ENCODE measurements around the gene IFNGR2.
"Not testable (repeated sequence)": the region's sequence is repeated elsewhere in the genome, so short reads cannot be mapped to it uniquely, and the experiment has no call there.

The IFNGR2 gene

GRCh38 chr21:33360281-33360680, 42.9 kb upstream of the IFNGR2 start:
- H3K27ac Mint-ChIP-seq: no peak overlapping the region
- peaks cover 28% of the 10 kb centered on the region for H3K4me1 Mint-ChIP-seq
- H3K9me3 Mint-ChIP-seq: no peaks in the 10 kb centered on the region
- peaks cover 4% of the 10 kb centered on the region for H3K27me3 Mint-ChIP-seq (ENCODE audit: low read depth)
- TF ChIP-seq CTCF (IDR thresholded peaks at IDR 0.05; ENCODE audit: unreplicated experiment in 3 of 3): no peak
- peaks cover 21% of the 10 kb centered on the region for H3K36me3 Mint-ChIP-seq (ENCODE audit: low read depth)
- no peak overlapping the region for H3K4me3 Mint-ChIP-seq

- Mint-ChIP-seq H3K27me3 (ENCODE audit: low read depth) (peaks cover 5% of the 10 kb centered on the region), H3K9me3 (no peaks in the 10 kb centered on the region), H3K4me1 (peaks cover 25% of the 10 kb centered on the region), H3K4me3 (peak overlapping the region; percentile 69 to 76 (median 72)), H3K36me3 (ENCODE audit: low read depth) (peaks cover 15% of the 10 kb centered on the region), H3K27ac (peak overlapping the region in 1 of 3 experiments; percentile 29)
- TF ChIP-seq CTCF (IDR thresholded peaks at IDR 0.05; ENCODE audit: unreplicated experiment in 3 of 3): peak; percentile 73 to 89 (median 78)
Observed at GRCh38 chr21:33360881-33361602, 42.2 kb upstream of the IFNGR2 start.

- peaks cover 4% of the 10 kb centered on the region for H3K36me3 Mint-ChIP-seq (ENCODE audit: low read depth)
- H3K4me3 Mint-ChIP-seq: peak overlapping the region; percentile 58 to 72 (median 59)
- H3K4me1 Mint-ChIP-seq: peaks cover 16% of the 10 kb centered on the region
- H3K9me3 Mint-ChIP-seq: peaks cover 6% of the 10 kb centered on the region
- peak overlapping the region in 1 of 3 experiments; percentile 14 for H3K27ac Mint-ChIP-seq
- peaks cover 7% of the 10 kb centered on the region for H3K27me3 Mint-ChIP-seq (ENCODE audit: low read depth)
- no peak for TF ChIP-seq CTCF (IDR thresholded peaks at IDR 0.05; ENCODE audit: unreplicated experiment in 3 of 3)
Observed at GRCh38 chr21:33362044-33362555, 41.1 kb upstream of the IFNGR2 start.

GRCh38 chr21:33363911-33364609, 39.2 kb upstream of the IFNGR2 start:
- not testable (repeated sequence) for H3K36me3 Mint-ChIP-seq (ENCODE audit: low read depth); H3K4me3 Mint-ChIP-seq; H3K27ac Mint-ChIP-seq
- Mint-ChIP-seq H3K27me3 (ENCODE audit: low read depth) (peaks cover 13% of the 10 kb centered on the region), H3K9me3 (peaks cover 15% of the 10 kb centered on the region), H3K4me1 (peaks cover 16% of the 10 kb centered on the region)

- Mint-ChIP-seq H3K4me1 (peaks cover 16% of the 10 kb centered on the region), H3K36me3 (ENCODE audit: low read depth) (no peaks in the 10 kb centered on the region), H3K4me3 (no peak overlapping the region), H3K27ac (no peak overlapping the region), H3K27me3 (ENCODE audit: low read depth) (peaks cover 13% of the 10 kb centered on the region), H3K9me3 (peaks cover 18% of the 10 kb centered on the region)
- no peak for TF ChIP-seq CTCF (IDR thresholded peaks at IDR 0.05; ENCODE audit: unreplicated experiment in 3 of 3)
Observed at GRCh38 chr21:33364830-33365229, 38.4 kb upstream of the IFNGR2 start.

GRCh38 chr21:33367309-33367973, 35.8 kb upstream of the IFNGR2 start:
- peaks cover 24% of the 10 kb centered on the region for H3K9me3 Mint-ChIP-seq
- no peak overlapping the region for H3K27ac Mint-ChIP-seq
- H3K36me3 Mint-ChIP-seq (ENCODE audit: low read depth): no peaks in the 10 kb centered on the region
- no peak for TF ChIP-seq CTCF (IDR thresholded peaks at IDR 0.05; ENCODE audit: unreplicated experiment in 3 of 3)
- no peaks in the 10 kb centered on the region for H3K4me1 Mint-ChIP-seq
- H3K27me3 Mint-ChIP-seq (ENCODE audit: low read depth): peaks cover 13% of the 10 kb centered on the region
- H3K4me3 Mint-ChIP-seq: no peak overlapping the region

Measured in nephron (organoid).